ENCODE results near the gene CRABP2. TPM values are rescaled to one million over a fixed set of nuclear protein-coding genes. Genes with fewer than 3 reads are reported as not detected.
A peak's percentile ranks its signal among the peaks of the same experiment; 100 is the strongest.

Gene CRABP2
- total and polyA plus RNA-seq, 2 of the 13 experiments (the other 11 are each of a cell fraction or from before 2014, with no cell fraction given) = 0.40 to 0.60 TPM

- no peak; the same call in 1 of the 2 replicates for TF ChIP-seq YEATS2 (CRISPR knock-in tag; IDR thresholded peaks at IDR 0.05; ENCODE audit: borderline replicate concordance)
- no peak for TF ChIP-seq ZNF547 (CRISPR knock-in tag; IDR thresholded peaks at IDR 0.05)
- peak; percentile 92 for TF ChIP-seq RAD21 (CRISPR knock-in tag; IDR thresholded peaks at IDR 0.05)
- TF ChIP-seq ELF4 (CRISPR knock-in tag; IDR thresholded peaks at IDR 0.05; ENCODE audit: borderline replicate concordance) = 0 out of 2 replicates have a peak, but pooled peaks have one; percentile 61
- 0 out of 2 replicates have a peak, but pooled peaks have one; percentile 19 for TF ChIP-seq TBX2 (CRISPR knock-in tag; IDR thresholded peaks at IDR 0.05; ENCODE audit: borderline replicate concordance)
- no peak for TF ChIP-seq SP1 (IDR thresholded peaks at IDR 0.05)
- no peak for TF ChIP-seq SP1 (CRISPR knock-in tag; IDR thresholded peaks at IDR 0.05)
- no peak for TF ChIP-seq HDAC1 (CRISPR knock-in tag; IDR thresholded peaks at IDR 0.05)
- TF ChIP-seq ATF7-NPFF (CRISPR knock-in tag; IDR thresholded peaks at IDR 0.05; ENCODE audit: low read depth) = no peak
- no peak for TF ChIP-seq ZSCAN21 (CRISPR knock-in tag; IDR thresholded peaks at IDR 0.05; ENCODE audit: borderline replicate concordance)
- no peak for TF ChIP-seq SNAPC5 (CRISPR knock-in tag; IDR thresholded peaks at IDR 0.05; ENCODE audit: borderline replicate concordance)
- no peak for TF ChIP-seq PAF1 (CRISPR knock-in tag; IDR thresholded peaks at IDR 0.05)
- TF ChIP-seq ATRX (CRISPR knock-in tag; IDR thresholded peaks at IDR 0.05; ENCODE audit: borderline replicate concordance) = no peak
- no peak; the same call in 1 of the 2 replicates for TF ChIP-seq ZNF124 (CRISPR knock-in tag; IDR thresholded peaks at IDR 0.05)
- TF ChIP-seq PRDM15 (CRISPR knock-in tag; IDR thresholded peaks at IDR 0.05) = no peak
- no peak for TF ChIP-seq ZNF333 (CRISPR knock-in tag; IDR thresholded peaks at IDR 0.05; ENCODE audit: borderline replicate concordance)
- no peak for TF ChIP-seq EEA1 (CRISPR knock-in tag; IDR thresholded peaks at IDR 0.05; ENCODE audit: borderline replicate concordance)
- TF ChIP-seq ZKSCAN1 (IDR thresholded peaks at IDR 0.05; ENCODE audit: low read length) = no peak
- TF ChIP-seq FLYWCH1 (CRISPR knock-in tag; IDR thresholded peaks at IDR 0.05) = no peak
- no peak for TF ChIP-seq ZNF644 (CRISPR knock-in tag; IDR thresholded peaks at IDR 0.05; ENCODE audit: low read depth)
- no peak for TF ChIP-seq E2F5 (CRISPR knock-in tag; conservative IDR thresholded peaks at IDR 0.05)
- no peak for TF ChIP-seq ZNF891 (CRISPR knock-in tag; IDR thresholded peaks at IDR 0.05)
- no peak for TF ChIP-seq SUZ12 (IDR thresholded peaks at IDR 0.05; ENCODE audit: low read depth, low read length)
- TF ChIP-seq SRSF1 (optimal IDR thresholded peaks at IDR 0.05; ENCODE audit: low read depth, low read length) = no peak
- peak; percentile 68 for TF ChIP-seq ZNF768 (CRISPR knock-in tag; IDR thresholded peaks at IDR 0.05)
- no peak for TF ChIP-seq AGO2 (optimal IDR thresholded peaks at IDR 0.05; ENCODE audit: low read depth, low read length)
- peak; percentile 45; the same call in 1 of the 2 replicates for TF ChIP-seq SALL2 (CRISPR knock-in tag; IDR thresholded peaks at IDR 0.05)
- no peak for TF ChIP-seq PBX2 (CRISPR knock-in tag; IDR thresholded peaks at IDR 0.05)
These were observed 20.4 kb upstream of the CRABP2 start (continued) for GRCh38 chr1:156725683-156726280.
